RWPE2 (cell line): ENCODE measurements around the gene ARF1.
A peak's percentile ranks its signal among the peaks of the same experiment; 100 is the strongest.

Experiments
- ATAC-seq: fragments of 200-7000 bp; cut with Tn5 transposase; 3 replicates; pipeline ENCODE4 v1.9.1; 2021; ENCODE audit warnings: low read depth
- DNase-seq: peaks from one replicate; pipeline ENCODE4 v3.0.0-alpha.2; 2020; ENCODE audit warnings: low spot score
- H3K27ac ChIP-seq: fragments of 450-650 bp; 2 replicates; pipeline ENCODE4 v1.5.1; 2017; ENCODE audit warnings: mild to moderate bottlenecking; ENCODE audit not compliant: poor library complexity, severe bottlenecking
- H3K27me3 ChIP-seq: fragments of 250-450 bp; sonication (Bioruptor Pico); 2 replicates; pipeline ENCODE4 v1.5.1; 2021; ENCODE audit warnings: mild to moderate bottlenecking, moderate library complexity; ENCODE audit not compliant: insufficient read depth, poor library complexity, severe bottlenecking
- H3K36me3 ChIP-seq: fragments of 250-450 bp; sonication (Bioruptor Pico); 2 replicates; pipeline ENCODE4 v1.5.1; 2020; ENCODE audit warnings: low read depth, mild to moderate bottlenecking, moderate library complexity
- H3K4me1 ChIP-seq: fragments of 250-450 bp; sonication (Bioruptor Pico); 2 replicates; pipeline ENCODE4 v1.5.1; 2021; ENCODE audit warnings: mild to moderate bottlenecking, moderate library complexity; ENCODE audit not compliant: insufficient read depth, poor library complexity, severe bottlenecking
- H3K4me3 ChIP-seq: fragments of 250-450 bp; sonication (Bioruptor Pico); 2 replicates; pipeline ENCODE4 v1.5.1; 2021; ENCODE audit warnings: mild to moderate bottlenecking, moderate library complexity; ENCODE audit not compliant: severe bottlenecking
- H3K9me3 ChIP-seq: fragments of 250-450 bp; sonication (Bioruptor Pico); 2 replicates; pipeline ENCODE4 v1.5.1; 2021; ENCODE audit warnings: mild to moderate bottlenecking, moderate library complexity; ENCODE audit not compliant: severe bottlenecking
- TF ChIP-seq, protein P1 (sequence below): fragments of 450-650 bp; IDR thresholded peaks from one replicate; pipeline ENCODE4 v1.5.1; 2017; ENCODE audit warnings: mild to moderate bottlenecking, moderate library complexity; ENCODE audit not compliant: poor library complexity, severe bottlenecking

The ARF1 gene

DNA sequence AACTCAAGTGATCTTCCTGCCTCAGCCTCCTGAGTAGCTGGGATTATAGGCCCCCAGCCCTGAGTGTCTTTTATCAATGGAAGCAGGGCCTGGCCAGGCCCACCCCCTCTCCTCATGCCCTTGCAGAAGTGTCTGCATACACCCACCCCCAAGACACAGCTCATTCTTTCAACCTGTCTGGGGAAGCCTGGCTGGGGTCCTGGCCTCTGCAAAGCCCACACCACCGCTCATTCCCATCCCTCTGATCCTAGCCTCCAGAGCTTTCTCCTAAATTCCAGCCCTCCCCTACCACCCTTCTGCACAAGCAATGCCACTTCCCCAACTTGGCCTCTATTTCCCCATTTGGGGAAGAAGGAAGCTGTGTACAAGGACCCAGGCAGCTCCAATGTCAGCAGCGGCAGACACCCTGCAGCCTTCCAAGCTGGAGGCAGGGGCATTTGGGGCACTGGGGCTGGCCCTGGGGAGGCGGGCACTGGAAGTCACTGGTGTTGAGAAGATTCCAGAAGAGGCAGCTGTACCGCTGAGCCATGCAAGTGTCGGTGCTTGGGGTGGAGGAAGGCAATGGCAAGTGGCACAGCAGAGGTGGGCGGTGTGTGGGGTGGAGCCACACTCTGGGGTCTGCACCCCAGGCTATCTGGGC is 33.7 kb upstream of the ARF1 start:
- TF ChIP-seq, protein P1, sequence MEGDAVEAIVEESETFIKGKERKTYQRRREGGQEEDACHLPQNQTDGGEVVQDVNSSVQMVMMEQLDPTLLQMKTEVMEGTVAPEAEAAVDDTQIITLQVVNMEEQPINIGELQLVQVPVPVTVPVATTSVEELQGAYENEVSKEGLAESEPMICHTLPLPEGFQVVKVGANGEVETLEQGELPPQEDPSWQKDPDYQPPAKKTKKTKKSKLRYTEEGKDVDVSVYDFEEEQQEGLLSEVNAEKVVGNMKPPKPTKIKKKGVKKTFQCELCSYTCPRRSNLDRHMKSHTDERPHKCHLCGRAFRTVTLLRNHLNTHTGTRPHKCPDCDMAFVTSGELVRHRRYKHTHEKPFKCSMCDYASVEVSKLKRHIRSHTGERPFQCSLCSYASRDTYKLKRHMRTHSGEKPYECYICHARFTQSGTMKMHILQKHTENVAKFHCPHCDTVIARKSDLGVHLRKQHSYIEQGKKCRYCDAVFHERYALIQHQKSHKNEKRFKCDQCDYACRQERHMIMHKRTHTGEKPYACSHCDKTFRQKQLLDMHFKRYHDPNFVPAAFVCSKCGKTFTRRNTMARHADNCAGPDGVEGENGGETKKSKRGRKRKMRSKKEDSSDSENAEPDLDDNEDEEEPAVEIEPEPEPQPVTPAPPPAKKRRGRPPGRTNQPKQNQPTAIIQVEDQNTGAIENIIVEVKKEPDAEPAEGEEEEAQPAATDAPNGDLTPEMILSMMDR = no peak
- Histone ChIP-seq H3K27me3 (no peaks in the 10 kb centered on the region), H3K9me3 (no peaks in the 10 kb centered on the region), H3K4me3 (no peak overlapping the region), H3K27ac (no peak overlapping the region), H3K36me3 (no peaks in the 10 kb centered on the region), H3K4me1 (peaks cover 15% of the 10 kb centered on the region)
- no peak for ATAC-seq
- no peak for DNase-seq

DNA sequence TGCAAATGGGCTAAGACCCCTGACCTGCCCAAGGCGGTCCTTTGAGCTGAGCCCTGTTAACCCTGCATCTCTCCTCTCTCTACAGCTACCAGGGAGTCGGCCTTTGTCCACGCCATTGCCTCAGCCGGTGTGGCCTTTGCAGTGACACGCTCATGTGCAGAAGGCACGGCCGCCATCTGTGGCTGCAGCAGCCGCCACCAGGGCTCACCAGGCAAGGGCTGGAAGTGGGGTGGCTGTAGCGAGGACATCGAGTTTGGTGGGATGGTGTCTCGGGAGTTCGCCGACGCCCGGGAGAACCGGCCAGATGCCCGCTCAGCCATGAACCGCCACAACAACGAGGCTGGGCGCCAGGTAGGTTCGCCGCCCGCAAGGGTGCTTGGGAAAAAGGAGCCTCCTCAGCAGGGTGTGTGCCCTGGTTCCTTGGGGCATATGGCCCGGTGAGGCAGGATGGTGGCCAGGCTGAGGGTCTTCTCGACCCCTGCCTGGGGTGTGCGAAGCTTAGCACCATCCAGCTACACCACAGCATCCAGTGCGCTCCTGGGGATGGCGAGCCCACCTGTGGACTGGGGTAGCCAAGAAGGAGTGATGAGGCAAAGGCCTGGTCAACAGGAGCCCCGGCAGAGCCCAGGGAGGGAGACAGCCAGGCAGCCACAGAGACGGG is 31.8 kb upstream of the ARF1 start:
- H3K4me1 ChIP-seq = peaks cover 2% of the 10 kb centered on the region
- DNase-seq (no peak), ATAC-seq (no peak)
- TF ChIP-seq, protein P1 = no peak
- no peaks in the 10 kb centered on the region for H3K36me3 ChIP-seq
- no peaks in the 10 kb centered on the region for H3K27me3 ChIP-seq
- no peak overlapping the region for H3K4me3 ChIP-seq
- H3K9me3 ChIP-seq = no peaks in the 10 kb centered on the region
- H3K27ac ChIP-seq = no peak overlapping the region

DNA sequence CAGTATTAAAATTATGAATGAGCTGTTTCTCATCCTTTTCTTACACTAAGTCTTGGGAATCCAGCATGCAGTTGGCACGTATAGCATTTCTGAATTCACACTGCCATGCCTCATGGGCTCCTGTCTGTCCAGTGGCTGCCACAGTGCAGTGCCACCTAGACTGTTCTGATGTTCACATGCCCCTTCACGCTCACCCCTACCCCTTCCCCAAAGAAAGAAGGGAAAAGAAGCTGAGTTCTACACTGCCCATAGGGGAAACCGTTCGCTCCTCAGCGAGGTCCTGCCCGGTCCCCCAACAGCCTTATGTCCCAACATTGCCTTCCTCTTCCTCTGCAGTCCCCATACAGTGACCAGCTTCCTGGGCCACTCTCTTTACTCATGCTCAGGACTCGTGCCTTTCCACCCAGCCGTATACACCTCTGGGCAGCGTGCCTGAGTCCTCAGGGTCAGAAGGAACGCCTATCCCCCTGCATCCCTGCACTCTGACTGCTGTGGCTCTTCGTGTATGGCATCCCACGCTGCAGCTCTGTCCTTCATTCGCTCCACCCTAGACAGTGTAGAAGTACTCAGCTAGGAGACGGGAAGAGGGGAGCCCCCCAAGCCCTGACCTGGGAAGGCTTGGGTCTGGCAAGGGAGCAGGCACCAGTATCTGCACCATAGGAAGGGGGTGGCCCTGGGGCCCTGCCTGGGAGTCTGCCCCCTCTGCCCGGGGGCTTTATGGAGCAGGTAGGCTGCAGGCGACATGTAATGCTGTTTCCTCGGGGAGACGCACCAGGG is 24.1 kb upstream of the ARF1 start:
- Histone ChIP-seq H3K9me3 (no peaks in the 10 kb centered on the region), H3K4me3 (no peak overlapping the region), H3K27me3 (no peaks in the 10 kb centered on the region), H3K4me1 (no peaks in the 10 kb centered on the region), H3K36me3 (no peaks in the 10 kb centered on the region), H3K27ac (no peak overlapping the region)
- ATAC-seq (no peak), DNase-seq (no peak)
- TF ChIP-seq, protein P1 = no peak

DNA sequence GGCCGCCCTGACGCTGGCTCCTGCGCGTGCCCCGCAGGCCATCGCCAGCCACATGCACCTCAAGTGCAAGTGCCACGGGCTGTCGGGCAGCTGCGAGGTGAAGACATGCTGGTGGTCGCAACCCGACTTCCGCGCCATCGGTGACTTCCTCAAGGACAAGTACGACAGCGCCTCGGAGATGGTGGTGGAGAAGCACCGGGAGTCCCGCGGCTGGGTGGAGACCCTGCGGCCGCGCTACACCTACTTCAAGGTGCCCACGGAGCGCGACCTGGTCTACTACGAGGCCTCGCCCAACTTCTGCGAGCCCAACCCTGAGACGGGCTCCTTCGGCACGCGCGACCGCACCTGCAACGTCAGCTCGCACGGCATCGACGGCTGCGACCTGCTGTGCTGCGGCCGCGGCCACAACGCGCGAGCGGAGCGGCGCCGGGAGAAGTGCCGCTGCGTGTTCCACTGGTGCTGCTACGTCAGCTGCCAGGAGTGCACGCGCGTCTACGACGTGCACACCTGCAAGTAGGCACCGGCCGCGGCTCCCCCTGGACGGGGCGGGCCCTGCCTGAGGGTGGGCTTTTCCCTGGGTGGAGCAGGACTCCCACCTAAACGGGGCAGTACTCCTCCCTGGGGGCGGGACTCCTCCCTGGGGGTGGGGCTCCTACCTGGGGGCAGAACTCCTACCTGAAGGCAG is 23.4 kb upstream of the ARF1 start:
- TF ChIP-seq, protein P1 = no peak
- ATAC-seq = no peak
- H3K4me3 ChIP-seq = peak overlapping the region; percentile 48

More for the DNA sequence above, 23.4 kb upstream of the ARF1 start:
- peak; percentile 31 for DNase-seq
- no peaks in the 10 kb centered on the region for H3K36me3 ChIP-seq
- H3K27ac ChIP-seq = no peak overlapping the region
- no peaks in the 10 kb centered on the region for H3K27me3 ChIP-seq
- no peaks in the 10 kb centered on the region for H3K9me3 ChIP-seq
- H3K4me1 ChIP-seq = no peaks in the 10 kb centered on the region
